A549 (cell line): ENCODE results near the gene RAB14. TPM values are rescaled to one million over a fixed set of nuclear protein-coding genes. Genes with fewer than 3 reads are reported as not detected.

Experiments
- ATAC-seq, 2 experiments: fragments of 200-7000 bp in 1 of 2; fragments of >200 bp in 1 of 2; cut with Nextera tagmentation in 1 of 2; cut with Tn5 transposase in 1 of 2; 3 replicates each; pipeline versions ENCODE4 v1.8.0 to v1.9.1; 2018 to 2020; ENCODE audit warnings: mild to moderate bottlenecking in 1 of 2, moderate library complexity in 1 of 2
- CTCF ChIA-PET: fragments of 300-600 bp; sonication (Branson Sonifier 250); formaldehyde crosslinking; extraction: SDS; loops from one replicate; lab custom pipeline; 2021; ENCODE audit warnings: antibody characterized with exemption, inconsistent platforms; lab: Yijun Ruan, JAX
- POLR2A ChIA-PET: fragments of 350-600 bp; formaldehyde crosslinking; extraction: SDS; loops from one replicate; lab custom pipeline; 2021; ENCODE audit warnings: antibody characterized with exemption, inconsistent platforms; lab: Yijun Ruan, JAX
- DNase-seq, 2 experiments: peaks; one replicate each; pipeline versions ENCODE4 v3.0.0 to v3.0.0-alpha.2; 2011 to 2016; ENCODE audit warnings: low read depth in 1 of 2, low spot score in 1 of 2
- FAIRE-seq: peaks from 2 replicates; lab custom pipeline; 2011; peaks lifted over from hg19 to GRCh38; lab: Jason Lieb, UNC
- H3K27ac ChIP-seq, 2 experiments: fragments of >200 bp; sonication (Bioruptor Twin); formaldehyde crosslinking; 3 replicates each; pipeline ENCODE4 v1.5.1; 2016 to 2017
- H3K4me1 ChIP-seq: fragments of >200 bp; sonication (Bioruptor Twin); formaldehyde crosslinking; 3 replicates; pipeline ENCODE4 v1.6.1; 2016
- H3K4me2 ChIP-seq: fragments of >200 bp; sonication (Bioruptor Twin); formaldehyde crosslinking; 3 replicates; pipeline ENCODE4 v1.6.1; 2016
- H3K4me3 ChIP-seq: fragments of >200 bp; sonication (Bioruptor Twin); formaldehyde crosslinking; 3 replicates; pipeline ENCODE4 v1.5.1; 2016
- H3K9me3 ChIP-seq: fragments of >200 bp; sonication (Bioruptor Twin); formaldehyde crosslinking; 3 replicates; pipeline ENCODE4 v1.6.1; 2016
- BHLHE40 ChIP-seq: IDR thresholded peaks from 2 replicates; pipeline ENCODE4 v1.6.1; 2012; ENCODE audit warnings: low read depth, low read length, inconsistent platforms
- CBX2 ChIP-seq: fragments of 200-600 bp; sonication (generic); IDR thresholded peaks from 2 replicates; pipeline ENCODE4 v1.6.1; 2016; ENCODE audit warnings: low read depth, mild to moderate bottlenecking, borderline replicate concordance
- CEBPB ChIP-seq, 2 experiments: fragments of >200 bp in 1 of 2; sonication (Bioruptor Twin) in 1 of 2; formaldehyde crosslinking in 1 of 2; IDR thresholded peaks; 2 replicates each; pipeline ENCODE4 v1.6.1; 2012 to 2016
- EHF ChIP-seq: fragments of 250-450 bp; sonication (Bioruptor Pico); IDR thresholded peaks from 2 replicates; pipeline ENCODE4 v1.5.0; 2020; ENCODE audit warnings: mild to moderate bottlenecking
- EP300 ChIP-seq, 2 experiments: fragments of >200 bp; sonication (Bioruptor Twin); formaldehyde crosslinking; IDR thresholded peaks; 2 replicates in 1 of 2; 3 replicates in 1 of 2; pipeline ENCODE4 v1.6.1; 2016 to 2017
- FOSB ChIP-seq: fragments of 250-450 bp; sonication (Bioruptor Pico); IDR thresholded peaks from 2 replicates; pipeline ENCODE4 v1.5.0; 2020; ENCODE audit warnings: mild to moderate bottlenecking, moderate library complexity
- FOSL2 ChIP-seq, 2 experiments: fragments of 450-650 bp in 1 of 2; fragments of >200 bp in 1 of 2; sonication (Bioruptor Twin) in 1 of 2; formaldehyde crosslinking; IDR thresholded peaks; 2 replicates each; pipeline versions ENCODE4 v1.5.0 to v1.6.1; 2016 to 2020; ENCODE audit warnings: mild to moderate bottlenecking in 1 of 2, moderate library complexity in 1 of 2
- FOXS1 ChIP-seq: fragments of 250-450 bp; sonication (Bioruptor Pico); IDR thresholded peaks from 2 replicates; pipeline ENCODE4 v1.5.0; 2020; ENCODE audit warnings: mild to moderate bottlenecking, moderate library complexity
- GATA3 ChIP-seq: IDR thresholded peaks from 2 replicates; pipeline ENCODE4 v1.6.1; 2012; ENCODE audit warnings: borderline replicate concordance
- HDAC2 ChIP-seq: fragments of 200-600 bp; sonication (generic); IDR thresholded peaks from 2 replicates; pipeline ENCODE4 v1.6.1; 2016
- HOXB13 ChIP-seq: fragments of 250-450 bp; sonication (Bioruptor Pico); IDR thresholded peaks from 2 replicates; pipeline ENCODE4 v1.5.0; 2020; ENCODE audit warnings: low read depth, mild to moderate bottlenecking, moderate library complexity
- HOXB5 ChIP-seq: fragments of 250-450 bp; sonication (Bioruptor Pico); IDR thresholded peaks from 2 replicates; pipeline ENCODE4 v1.5.0; 2020; ENCODE audit warnings: mild to moderate bottlenecking, moderate library complexity
- JUN ChIP-seq, 2 experiments: fragments of >200 bp; sonication (Bioruptor Twin); formaldehyde crosslinking; IDR thresholded peaks; 2 replicates in 1 of 2; 3 replicates in 1 of 2; pipeline ENCODE4 v1.6.1; 2016 to 2017
- KDM1A ChIP-seq: fragments of 200-600 bp; sonication (generic); IDR thresholded peaks from 2 replicates; pipeline ENCODE4 v1.6.1; 2016; ENCODE audit warnings: low read depth, mild to moderate bottlenecking
- KDM5A ChIP-seq: fragments of 200-600 bp; sonication (generic); IDR thresholded peaks from 2 replicates; pipeline ENCODE4 v1.6.1; 2016; ENCODE audit warnings: antibody characterized with exemption, mild to moderate bottlenecking
- MAZ ChIP-seq: fragments of 150-350 bp; IDR thresholded peaks from 2 replicates; pipeline ENCODE4 v1.6.1; 2014; ENCODE audit warnings: antibody characterized with exemption, low read depth, low read length, borderline replicate concordance
- PHF8 ChIP-seq: fragments of 200-600 bp; sonication (generic); IDR thresholded peaks from 2 replicates; pipeline ENCODE4 v1.6.1; 2016; ENCODE audit warnings: low read depth, mild to moderate bottlenecking, antibody characterized with exemption, moderate library complexity, borderline replicate concordance
- POLR2AphosphoS2 ChIP-seq: conservative IDR thresholded peaks from 2 replicates; pipeline ENCODE4 v1.6.1; 2012; ENCODE audit warnings: low read length, improper control_type of control experiment, inconsistent platforms
- SREBF2 ChIP-seq: fragments of 450-650 bp; IDR thresholded peaks from 2 replicates; pipeline ENCODE4 v1.6.1; 2014; ENCODE audit warnings: mild to moderate bottlenecking, moderate library complexity
- TFCP2L1 ChIP-seq: fragments of 250-450 bp; sonication (Bioruptor Pico); IDR thresholded peaks from 2 replicates; pipeline ENCODE4 v1.5.0; 2021; ENCODE audit warnings: mild to moderate bottlenecking
- TP53 ChIP-seq: fragments of 250-450 bp; sonication (Bioruptor Pico); IDR thresholded peaks from 2 replicates; pipeline ENCODE4 v1.5.0; 2021; ENCODE audit warnings: mild to moderate bottlenecking, moderate library complexity
- ZC3H11A ChIP-seq: fragments of 450-650 bp; IDR thresholded peaks from 2 replicates; pipeline ENCODE4 v1.6.1; 2014; ENCODE audit warnings: antibody characterized with exemption, mild to moderate bottlenecking
- WGBS: methylation state at CpG from one replicate; pipeline ENCODE4 v1.1.6; 2017; ENCODE audit errors: missing lambda C conversion rate; 5-methylcytosine and 5-hydroxymethylcytosine counted together
- polyA plus RNA-seq, 4 experiments: library from polyadenylated mRNA; depleted of rRNA in 3 of 4; stranded (reverse); fragments of >200 nt; fragmentation: RNase III in 1 of 4; extraction: RNeasy Plus Mini Kit Qiagen cat#74134 plus additional on column Dnase treatment in 1 of 4; gene quantifications; 2 replicates in 3 of 4; 3 replicates in 1 of 4; pipeline ENCODE4 v1.2.3, GENCODE V29; 2011 to 2017
- TF ChIP-seq, protein P1 (sequence below): fragments of 200-600 bp; sonication (generic); IDR thresholded peaks from 2 replicates; pipeline ENCODE4 v1.6.1; 2016; ENCODE audit warnings: antibody characterized with exemption, mild to moderate bottlenecking, moderate library complexity
- TF ChIP-seq, protein P2 (sequence below): fragments of 150-350 bp; IDR thresholded peaks from 2 replicates; pipeline ENCODE4 v1.6.1; 2014; ENCODE audit warnings: low read depth, mild to moderate bottlenecking, low read length
- TF ChIP-seq, protein P3 (sequence below): IDR thresholded peaks from 2 replicates; pipeline ENCODE4 v1.6.1; 2012; ENCODE audit warnings: low read depth, borderline replicate concordance
- TF ChIP-seq, protein P4 (sequence below): IDR thresholded peaks from 2 replicates; pipeline ENCODE4 v1.6.1; 2012
- TF ChIP-seq, protein P5 (sequence below): fragments of >200 bp; sonication (Bioruptor Twin); formaldehyde crosslinking; IDR thresholded peaks from 3 replicates; pipeline ENCODE4 v1.5.1; 2016

RAB14 gene
- polyA plus RNA-seq, 2 of the 4 experiments (the other 2 are of a cell fraction), result 38.4 to 54.1 TPM

DNA sequence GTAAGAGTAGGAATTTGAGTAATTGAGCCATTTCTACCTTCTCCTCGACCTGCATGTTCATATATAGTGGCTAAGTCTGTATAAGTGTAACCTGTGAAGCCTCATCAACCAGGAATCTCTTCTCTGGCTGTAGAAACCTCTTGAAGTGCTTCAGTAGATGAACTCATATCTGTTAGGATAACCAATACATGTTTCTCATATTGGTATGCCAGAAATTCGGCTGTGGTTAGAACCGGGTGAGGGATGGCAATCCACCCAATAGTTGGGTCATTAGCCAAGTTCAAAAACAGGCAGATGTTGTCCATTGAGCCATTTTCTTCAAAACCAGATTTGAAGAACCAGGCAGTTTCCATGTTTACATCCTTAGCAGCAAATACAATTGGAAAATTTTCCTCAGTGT lies 37.4 kb upstream of the RAB14 start:
- WGBS, result 46% methylated on average over 3 of the region's 3 CpGs
- H3K4me2 ChIP-seq, result no peak overlapping the region
- no peak for ATAC-seq
- H3K4me1 ChIP-seq, result 0 out of 3 replicates have a peak, but pooled peaks cover 5% of the 10 kb centered on the region
- no peak overlapping the region for H3K4me3 ChIP-seq
- ChIA-PET CTCF (interaction anchor here (1.2 to 3.0 kb wide), 2 partner anchors 29 to 81 kb away, joined by 5 to 8 read pairs; partner anchors contain the start of gene GSN), POLR2A (no interaction called here)
- no peak overlapping the region for H3K27ac ChIP-seq
- FAIRE-seq, result no peak
- TF ChIP-seq EP300 (IDR thresholded peaks at IDR 0.05), result no peak
- no peak for TF ChIP-seq CEBPB (IDR thresholded peaks at IDR 0.05)
- no peak for TF ChIP-seq TFCP2L1 (CRISPR knock-in tag)
- TF ChIP-seq TP53, result no peak
- no peak for TF ChIP-seq BHLHE40
- TF ChIP-seq, protein P1, sequence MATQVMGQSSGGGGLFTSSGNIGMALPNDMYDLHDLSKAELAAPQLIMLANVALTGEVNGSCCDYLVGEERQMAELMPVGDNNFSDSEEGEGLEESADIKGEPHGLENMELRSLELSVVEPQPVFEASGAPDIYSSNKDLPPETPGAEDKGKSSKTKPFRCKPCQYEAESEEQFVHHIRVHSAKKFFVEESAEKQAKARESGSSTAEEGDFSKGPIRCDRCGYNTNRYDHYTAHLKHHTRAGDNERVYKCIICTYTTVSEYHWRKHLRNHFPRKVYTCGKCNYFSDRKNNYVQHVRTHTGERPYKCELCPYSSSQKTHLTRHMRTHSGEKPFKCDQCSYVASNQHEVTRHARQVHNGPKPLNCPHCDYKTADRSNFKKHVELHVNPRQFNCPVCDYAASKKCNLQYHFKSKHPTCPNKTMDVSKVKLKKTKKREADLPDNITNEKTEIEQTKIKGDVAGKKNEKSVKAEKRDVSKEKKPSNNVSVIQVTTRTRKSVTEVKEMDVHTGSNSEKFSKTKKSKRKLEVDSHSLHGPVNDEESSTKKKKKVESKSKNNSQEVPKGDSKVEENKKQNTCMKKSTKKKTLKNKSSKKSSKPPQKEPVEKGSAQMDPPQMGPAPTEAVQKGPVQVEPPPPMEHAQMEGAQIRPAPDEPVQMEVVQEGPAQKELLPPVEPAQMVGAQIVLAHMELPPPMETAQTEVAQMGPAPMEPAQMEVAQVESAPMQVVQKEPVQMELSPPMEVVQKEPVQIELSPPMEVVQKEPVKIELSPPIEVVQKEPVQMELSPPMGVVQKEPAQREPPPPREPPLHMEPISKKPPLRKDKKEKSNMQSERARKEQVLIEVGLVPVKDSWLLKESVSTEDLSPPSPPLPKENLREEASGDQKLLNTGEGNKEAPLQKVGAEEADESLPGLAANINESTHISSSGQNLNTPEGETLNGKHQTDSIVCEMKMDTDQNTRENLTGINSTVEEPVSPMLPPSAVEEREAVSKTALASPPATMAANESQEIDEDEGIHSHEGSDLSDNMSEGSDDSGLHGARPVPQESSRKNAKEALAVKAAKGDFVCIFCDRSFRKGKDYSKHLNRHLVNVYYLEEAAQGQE, result no peak
- TF ChIP-seq KDM5A, result no peak
- TF ChIP-seq POLR2AphosphoS2, result no peak
- no peak for TF ChIP-seq ZC3H11A
- TF ChIP-seq, protein P2, sequence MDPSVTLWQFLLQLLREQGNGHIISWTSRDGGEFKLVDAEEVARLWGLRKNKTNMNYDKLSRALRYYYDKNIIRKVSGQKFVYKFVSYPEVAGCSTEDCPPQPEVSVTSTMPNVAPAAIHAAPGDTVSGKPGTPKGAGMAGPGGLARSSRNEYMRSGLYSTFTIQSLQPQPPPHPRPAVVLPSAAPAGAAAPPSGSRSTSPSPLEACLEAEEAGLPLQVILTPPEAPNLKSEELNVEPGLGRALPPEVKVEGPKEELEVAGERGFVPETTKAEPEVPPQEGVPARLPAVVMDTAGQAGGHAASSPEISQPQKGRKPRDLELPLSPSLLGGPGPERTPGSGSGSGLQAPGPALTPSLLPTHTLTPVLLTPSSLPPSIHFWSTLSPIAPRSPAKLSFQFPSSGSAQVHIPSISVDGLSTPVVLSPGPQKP, result no peak
- TF ChIP-seq FOXS1 (CRISPR knock-in tag), result no peak
- no peak for DNase-seq
- H3K9me3 ChIP-seq, result peaks cover 4% of the 10 kb centered on the region

DNA sequence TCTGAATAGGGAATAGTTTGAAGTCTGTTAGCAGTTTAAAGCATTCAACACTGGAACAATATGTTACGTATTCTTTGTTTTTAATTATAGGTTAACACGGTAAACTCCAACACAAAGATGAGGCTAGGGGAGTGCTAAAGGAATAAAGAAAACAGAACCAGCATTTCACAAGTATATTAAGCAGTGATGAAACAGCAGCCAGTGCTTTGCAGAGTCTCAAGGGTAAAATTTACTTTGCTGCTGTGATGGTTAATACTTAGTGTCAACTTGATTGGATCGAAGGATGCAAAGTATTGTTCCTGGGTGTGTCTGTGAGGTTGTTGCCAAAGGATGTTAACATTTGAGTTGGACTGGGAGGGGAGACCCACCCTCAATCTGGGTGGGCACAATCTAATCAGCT lies 36.2 kb upstream of the RAB14 start:
- Histone ChIP-seq H3K4me2 (no peak overlapping the region), H3K4me1 (0 out of 3 replicates have a peak, but pooled peaks cover 5% of the 10 kb centered on the region)
- FAIRE-seq (no peak), DNase-seq (no peak)
- WGBS, result 60% methylated on average over 3 of the region's 3 CpGs
- POLR2A ChIA-PET, result no interaction called here
- TF ChIP-seq, protein P3, sequence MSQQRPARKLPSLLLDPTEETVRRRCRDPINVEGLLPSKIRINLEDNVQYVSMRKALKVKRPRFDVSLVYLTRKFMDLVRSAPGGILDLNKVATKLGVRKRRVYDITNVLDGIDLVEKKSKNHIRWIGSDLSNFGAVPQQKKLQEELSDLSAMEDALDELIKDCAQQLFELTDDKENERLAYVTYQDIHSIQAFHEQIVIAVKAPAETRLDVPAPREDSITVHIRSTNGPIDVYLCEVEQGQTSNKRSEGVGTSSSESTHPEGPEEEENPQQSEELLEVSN, result no peak
- no peak for TF ChIP-seq FOSL2 (IDR thresholded peaks at IDR 0.05)
- TF ChIP-seq FOSL2 (CRISPR knock-in tag; IDR thresholded peaks at IDR 0.05), result no peak
- no peak for TF ChIP-seq HDAC2
- TF ChIP-seq CEBPB (IDR thresholded peaks at IDR 0.05), result no peak
- no peak for TF ChIP-seq KDM5A
- TF ChIP-seq, all 56 proteins: peak for 0
- no peak for ATAC-seq
- CTCF ChIA-PET, result interaction anchor here (1.2 to 4.4 kb wide), 3 partner anchors 14 to 30 kb away, joined by 5 to 22 read pairs (median 7); partner anchors contain the start of gene GSN
- H3K4me3 ChIP-seq, result no peak overlapping the region
- H3K27ac ChIP-seq, result no peak overlapping the region
- no peaks in the 10 kb centered on the region for H3K9me3 ChIP-seq

DNA sequence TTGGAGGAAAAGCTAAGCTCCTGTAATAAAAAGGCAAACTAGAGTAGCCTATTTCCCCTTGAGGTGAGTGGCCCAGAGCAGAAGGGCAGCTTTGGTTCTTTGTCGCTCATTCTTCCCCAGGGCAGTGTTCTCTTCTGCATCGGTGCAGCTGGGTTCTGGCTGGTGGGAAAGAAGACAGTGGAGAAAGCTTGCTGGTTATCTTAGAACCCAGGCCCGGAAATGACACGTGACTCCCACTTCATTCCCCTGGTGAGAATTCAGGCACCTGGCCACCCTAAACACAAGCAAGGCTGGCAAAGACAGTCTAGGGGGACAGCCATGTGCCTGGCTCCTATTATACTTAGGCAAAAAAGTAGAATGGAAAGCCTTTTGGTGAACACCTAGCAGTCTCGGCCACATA lies 33.8 kb upstream of the RAB14 start:
- WGBS, result 83% methylated on average over 5 of the region's 5 CpGs
- H3K27ac ChIP-seq, result no peak overlapping the region
- ChIA-PET CTCF (interaction anchor here (0.6 to 4.4 kb wide), 6 partner anchors 12 to 107 kb away, joined by 3 to 22 read pairs (median 4); no protein-coding TSS in a partner anchor), POLR2A (no interaction called here)
- FAIRE-seq (no peak), ATAC-seq (no peak), DNase-seq (no peak)
- 0 out of 3 replicates have a peak, but pooled peaks cover 5% of the 10 kb centered on the region for H3K4me1 ChIP-seq
- H3K4me2 ChIP-seq, result no peak overlapping the region
- H3K9me3 ChIP-seq, result no peaks in the 10 kb centered on the region
- H3K4me3 ChIP-seq, result no peak overlapping the region
- TF ChIP-seq JUN (IDR thresholded peaks at IDR 0.05) (no peak), HOXB13 (CRISPR knock-in tag) (no peak), SREBF2 (no peak), GATA3 (no peak), HOXB5 (CRISPR knock-in tag) (no peak), KDM1A (no peak), EHF (CRISPR knock-in tag) (no peak), CBX2 (no peak), MAZ (no peak), PHF8 (no peak), FOSB (CRISPR knock-in tag) (no peak)
- TF ChIP-seq, protein P4, sequence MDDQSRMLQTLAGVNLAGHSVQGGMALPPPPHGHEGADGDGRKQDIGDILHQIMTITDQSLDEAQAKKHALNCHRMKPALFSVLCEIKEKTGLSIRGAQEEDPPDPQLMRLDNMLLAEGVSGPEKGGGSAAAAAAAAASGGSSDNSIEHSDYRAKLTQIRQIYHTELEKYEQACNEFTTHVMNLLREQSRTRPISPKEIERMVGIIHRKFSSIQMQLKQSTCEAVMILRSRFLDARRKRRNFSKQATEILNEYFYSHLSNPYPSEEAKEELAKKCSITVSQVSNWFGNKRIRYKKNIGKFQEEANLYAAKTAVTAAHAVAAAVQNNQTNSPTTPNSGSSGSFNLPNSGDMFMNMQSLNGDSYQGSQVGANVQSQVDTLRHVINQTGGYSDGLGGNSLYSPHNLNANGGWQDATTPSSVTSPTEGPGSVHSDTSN, result no peak
- TF ChIP-seq, protein P5, sequence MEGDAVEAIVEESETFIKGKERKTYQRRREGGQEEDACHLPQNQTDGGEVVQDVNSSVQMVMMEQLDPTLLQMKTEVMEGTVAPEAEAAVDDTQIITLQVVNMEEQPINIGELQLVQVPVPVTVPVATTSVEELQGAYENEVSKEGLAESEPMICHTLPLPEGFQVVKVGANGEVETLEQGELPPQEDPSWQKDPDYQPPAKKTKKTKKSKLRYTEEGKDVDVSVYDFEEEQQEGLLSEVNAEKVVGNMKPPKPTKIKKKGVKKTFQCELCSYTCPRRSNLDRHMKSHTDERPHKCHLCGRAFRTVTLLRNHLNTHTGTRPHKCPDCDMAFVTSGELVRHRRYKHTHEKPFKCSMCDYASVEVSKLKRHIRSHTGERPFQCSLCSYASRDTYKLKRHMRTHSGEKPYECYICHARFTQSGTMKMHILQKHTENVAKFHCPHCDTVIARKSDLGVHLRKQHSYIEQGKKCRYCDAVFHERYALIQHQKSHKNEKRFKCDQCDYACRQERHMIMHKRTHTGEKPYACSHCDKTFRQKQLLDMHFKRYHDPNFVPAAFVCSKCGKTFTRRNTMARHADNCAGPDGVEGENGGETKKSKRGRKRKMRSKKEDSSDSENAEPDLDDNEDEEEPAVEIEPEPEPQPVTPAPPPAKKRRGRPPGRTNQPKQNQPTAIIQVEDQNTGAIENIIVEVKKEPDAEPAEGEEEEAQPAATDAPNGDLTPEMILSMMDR, result no peak
